Brain microvascular endothelial cell (primary cell): ENCODE results near the gene LRPPRC.

Experiments
- DNase-seq: peaks from one replicate; pipeline ENCODE4 v3.0.0-alpha.2; 2020
- H3K27ac ChIP-seq: fragments of 250-450 bp; sonication (Bioruptor Pico); 2 replicates; pipeline ENCODE4 v1.5.1; 2020; ENCODE audit warnings: mild to moderate bottlenecking, moderate library complexity
- H3K27me3 ChIP-seq: fragments of 250-450 bp; sonication (Bioruptor Pico); replicated peaks from 2 replicates; pipeline ENCODE4 v1.5.1; 2020; ENCODE audit warnings: mild to moderate bottlenecking
- H3K36me3 ChIP-seq: fragments of 250-450 bp; sonication (Bioruptor Pico); replicated peaks from 2 replicates; pipeline ENCODE4 v1.5.1; 2020; ENCODE audit warnings: mild to moderate bottlenecking
- H3K4me3 ChIP-seq: 2 replicates; pipeline ENCODE4 v1.5.1; 2011; ENCODE audit warnings: low read depth, mild to moderate bottlenecking, control low read depth, low read length, moderate library complexity
- in situ Hi-C: cut with HindIII; loops from 2 replicates; pipeline ENCODE4 v1.10.0; 2017; ENCODE audit warnings: low sequenced_read_pairs, low pct_ligation_motif_present
- TF ChIP-seq, protein P1 (sequence below): IDR thresholded peaks from 2 replicates; pipeline ENCODE4 v1.5.1; 2011; ENCODE audit warnings: low read depth, mild to moderate bottlenecking, moderate library complexity, low read length, control low read depth, inconsistent platforms; ENCODE audit errors: missing control alignments

The LRPPRC gene

DNA sequence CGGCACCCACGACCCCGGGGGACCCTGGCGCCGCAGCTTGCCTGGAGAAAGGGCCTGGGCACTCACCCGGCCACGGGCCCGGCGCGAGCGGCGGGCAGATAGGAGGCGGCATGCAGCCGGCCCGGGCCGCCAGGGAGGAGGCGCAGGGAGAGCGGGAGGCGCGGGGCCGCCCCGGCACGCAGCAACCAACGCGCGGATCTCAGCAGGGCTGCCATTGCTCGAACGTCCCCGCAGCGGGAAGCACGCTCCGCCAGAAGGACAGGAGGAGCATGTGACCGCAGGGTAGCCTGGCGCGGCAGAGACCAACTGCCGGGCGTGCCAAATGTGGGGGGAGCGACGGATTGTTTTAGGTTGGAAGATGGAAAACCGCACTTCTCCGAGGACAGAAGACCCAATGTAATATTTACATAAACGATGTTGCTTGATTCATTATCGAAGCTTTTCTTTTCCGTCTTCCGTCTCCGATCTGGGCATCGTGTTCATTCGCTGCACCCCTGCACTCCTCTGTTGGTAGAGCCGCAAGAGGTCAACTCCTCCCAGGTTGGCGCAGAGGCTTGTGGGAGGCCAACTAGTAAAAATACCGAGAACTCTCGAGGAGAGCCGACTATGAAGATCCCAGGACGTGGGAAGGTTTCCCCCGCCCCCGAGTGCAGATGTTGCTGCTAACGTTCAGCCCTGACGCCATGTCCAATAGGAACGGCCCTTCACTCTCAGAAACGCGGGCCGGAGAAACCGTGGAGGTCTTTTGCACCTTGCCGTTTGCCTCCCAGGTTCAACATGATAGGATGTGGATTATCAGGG lies at the start of gene LRPPRC:
Gene LRPPRC (minus strand): TSS at position 257 of the 801 bp plus-strand sequence. CDS start 42 bp downstream, at position 215.
- peak within 1 kb of the TSS; percentile 99 for H3K27ac ChIP-seq
- peak; percentile 96 for DNase-seq
- H3K36me3 ChIP-seq = peaks cover 14% of the 10 kb centered on the region
- TF ChIP-seq, protein P1, sequence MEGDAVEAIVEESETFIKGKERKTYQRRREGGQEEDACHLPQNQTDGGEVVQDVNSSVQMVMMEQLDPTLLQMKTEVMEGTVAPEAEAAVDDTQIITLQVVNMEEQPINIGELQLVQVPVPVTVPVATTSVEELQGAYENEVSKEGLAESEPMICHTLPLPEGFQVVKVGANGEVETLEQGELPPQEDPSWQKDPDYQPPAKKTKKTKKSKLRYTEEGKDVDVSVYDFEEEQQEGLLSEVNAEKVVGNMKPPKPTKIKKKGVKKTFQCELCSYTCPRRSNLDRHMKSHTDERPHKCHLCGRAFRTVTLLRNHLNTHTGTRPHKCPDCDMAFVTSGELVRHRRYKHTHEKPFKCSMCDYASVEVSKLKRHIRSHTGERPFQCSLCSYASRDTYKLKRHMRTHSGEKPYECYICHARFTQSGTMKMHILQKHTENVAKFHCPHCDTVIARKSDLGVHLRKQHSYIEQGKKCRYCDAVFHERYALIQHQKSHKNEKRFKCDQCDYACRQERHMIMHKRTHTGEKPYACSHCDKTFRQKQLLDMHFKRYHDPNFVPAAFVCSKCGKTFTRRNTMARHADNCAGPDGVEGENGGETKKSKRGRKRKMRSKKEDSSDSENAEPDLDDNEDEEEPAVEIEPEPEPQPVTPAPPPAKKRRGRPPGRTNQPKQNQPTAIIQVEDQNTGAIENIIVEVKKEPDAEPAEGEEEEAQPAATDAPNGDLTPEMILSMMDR = no peak
- H3K4me3 ChIP-seq = peak within 1 kb of the TSS; percentile 99
- in situ Hi-C loops = no loop called here
- H3K27me3 ChIP-seq = no peaks in the 10 kb centered on the region

DNA sequence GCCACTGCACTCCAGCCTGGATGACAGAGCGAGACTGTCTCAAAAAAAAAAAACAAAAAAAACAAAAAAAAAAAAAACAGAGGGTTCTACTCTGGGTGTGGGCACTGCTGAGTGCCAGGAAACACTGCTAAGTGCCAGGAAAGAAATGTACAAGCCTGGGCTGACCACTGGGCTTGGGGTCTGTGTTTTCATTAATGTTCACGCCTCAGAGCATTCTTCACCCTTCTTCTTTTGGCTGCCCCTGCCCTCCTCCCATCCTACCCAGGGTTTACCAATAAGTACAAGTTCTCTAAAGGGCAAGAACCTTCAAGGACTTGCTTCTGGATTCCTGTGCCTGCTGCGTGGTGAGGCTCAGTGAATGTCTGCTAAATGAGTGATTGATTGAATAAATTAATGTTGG lies 49.3 kb upstream of the LRPPRC start:
- TF ChIP-seq, protein P1 = no peak
- H3K27ac ChIP-seq = no peak overlapping the region
- H3K4me3 ChIP-seq = no peak overlapping the region
- in situ Hi-C loops = no loop called here
- no peaks in the 10 kb centered on the region for H3K36me3 ChIP-seq
- no peak for DNase-seq
- no peaks in the 10 kb centered on the region for H3K27me3 ChIP-seq

DNA sequence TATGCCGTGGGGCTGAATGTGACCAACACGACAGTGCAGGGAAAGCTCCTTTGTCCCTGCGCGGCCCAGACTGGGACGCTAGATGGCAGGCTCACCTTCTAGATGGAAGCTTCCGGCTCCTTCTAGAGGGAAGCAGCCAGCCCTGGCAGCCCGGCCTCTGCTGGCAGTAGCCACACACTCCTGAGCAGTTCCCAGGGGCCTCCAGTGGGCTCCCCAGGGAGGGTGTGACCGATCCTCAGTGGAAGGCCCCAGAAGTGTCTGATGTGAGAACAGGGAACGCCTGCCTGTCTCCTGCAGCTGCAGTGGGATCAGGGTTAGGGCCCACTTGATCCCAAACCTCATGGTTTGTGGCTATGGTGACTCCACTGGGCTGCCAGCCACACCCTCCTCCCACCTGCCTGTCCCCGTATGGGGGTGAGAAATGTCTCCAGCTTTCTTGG lies 48.5 kb upstream of the LRPPRC start:
- DNase-seq = peak; percentile 72
- Histone ChIP-seq H3K27me3 (no peaks in the 10 kb centered on the region), H3K36me3 (no peaks in the 10 kb centered on the region), H3K27ac (no peak overlapping the region), H3K4me3 (no peak overlapping the region)
- TF ChIP-seq, protein P1 = peak; percentile 98
- in situ Hi-C loops = no loop called here

DNA sequence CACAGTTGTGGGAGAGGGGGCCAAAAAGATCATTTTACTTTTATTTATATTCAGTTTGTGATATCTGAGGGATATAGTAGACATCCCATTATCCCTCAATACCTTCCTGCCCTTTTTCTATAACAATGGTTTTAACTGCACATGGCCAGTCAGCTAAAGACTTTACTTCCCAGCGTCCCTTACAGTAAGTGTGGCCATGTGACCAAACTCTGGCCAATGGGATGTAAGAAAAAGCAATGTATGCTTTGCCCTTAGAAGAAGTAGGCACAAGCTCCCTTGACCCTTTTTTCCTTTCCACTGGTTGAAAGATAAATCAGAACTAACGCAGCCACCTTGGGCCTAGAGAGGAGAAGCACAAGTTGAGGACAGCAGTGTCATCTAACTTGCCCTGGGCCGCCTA lies 44.6 kb upstream of the LRPPRC start:
- no peak overlapping the region for H3K4me3 ChIP-seq
- TF ChIP-seq, protein P1 = no peak
- no peak for DNase-seq
- no peaks in the 10 kb centered on the region for H3K36me3 ChIP-seq
- in situ Hi-C loops = no loop called here
- H3K27ac ChIP-seq = no peak overlapping the region
- no peaks in the 10 kb centered on the region for H3K27me3 ChIP-seq

DNA sequence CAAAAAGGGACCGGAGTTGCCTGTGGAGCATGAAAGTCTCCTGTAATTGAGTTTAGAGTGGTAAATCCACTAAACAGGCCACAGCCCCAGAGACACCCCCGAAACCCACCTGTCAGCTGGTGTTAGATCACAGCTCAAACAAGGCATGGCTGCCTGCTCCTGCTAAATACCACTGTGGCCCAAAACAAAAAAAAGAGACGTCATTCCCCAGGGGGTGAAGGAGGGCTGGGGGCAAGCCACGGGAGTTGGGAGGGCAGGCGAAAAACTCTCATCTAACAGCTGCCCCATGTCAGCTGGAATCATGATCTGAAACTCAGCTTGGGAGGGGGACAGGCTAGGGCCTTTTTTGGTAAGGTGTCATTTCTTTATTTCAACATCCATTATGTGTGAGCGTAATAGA lies 42.5 kb upstream of the LRPPRC start:
- H3K27me3 ChIP-seq = no peaks in the 10 kb centered on the region
- H3K27ac ChIP-seq = no peak overlapping the region
- in situ Hi-C loops = no loop called here
- TF ChIP-seq, protein P1 = no peak
- no peaks in the 10 kb centered on the region for H3K36me3 ChIP-seq
- H3K4me3 ChIP-seq = no peak overlapping the region
- DNase-seq = no peak
